Thoracic aorta (tissue), 2 donors: ENCODE data around the gene EXOSC9. TPM values are rescaled to one million over a fixed set of nuclear protein-coding genes. Genes with fewer than 3 reads are reported as not detected.

Experiments used
- ATAC-seq: fragments of 150-250 bp; one replicate; pipeline ENCODE4 v1.8.0; 2017; ENCODE audit warnings: low read depth; ENCODE audit not compliant: insufficient number of reproducible peaks, low FRiP score
- DNase-seq: peaks from one replicate; pipeline ENCODE4 v3.0.0-alpha.2; 2020; ENCODE audit warnings: low spot score
- H3K27ac ChIP-seq, 2 donors: fragments of 200-600 bp; sonication (generic); 1 replicate in 1 of 2; 2 replicates in 1 of 2; pipeline ENCODE4 v1.5.1; 2016; ENCODE audit warnings: mild to moderate bottlenecking in 2 of 2, moderate library complexity in 2 of 2
- H3K27me3 ChIP-seq: fragments of 200-600 bp; sonication (generic); replicated peaks from 2 replicates; pipeline ENCODE4 v1.6.0; 2016; ENCODE audit warnings: mild to moderate bottlenecking; ENCODE audit not compliant: insufficient read depth
- H3K36me3 ChIP-seq: fragments of 200-600 bp; sonication (generic); one replicate; pipeline ENCODE4 v1.5.1; 2016
- H3K4me1 ChIP-seq, 2 donors: fragments of 200-600 bp; sonication (generic); 1 replicate in 1 of 2; 2 replicates in 1 of 2; pipeline versions ENCODE4 v1.5.1 to v1.6.0; 2016; ENCODE audit warnings: low read depth in 2 of 2, mild to moderate bottlenecking in 1 of 2; ENCODE audit not compliant: control insufficient read depth in 1 of 2
- H3K4me3 ChIP-seq: fragments of 200-600 bp; sonication (generic); 2 replicates; pipeline ENCODE4 v1.5.1; 2016; ENCODE audit warnings: mild to moderate bottlenecking
- H3K9me3 ChIP-seq: fragments of 200-600 bp; sonication (generic); 2 replicates; pipeline ENCODE4 v1.5.1; 2016
- CTCF ChIP-seq: fragments of 200-600 bp; sonication (generic); IDR thresholded peaks from one replicate; pipeline ENCODE4 v1.5.1; 2019; ENCODE audit warnings: antibody characterized with exemption
- total RNA-seq, 2 donors: library from RNA; depleted of rRNA; stranded (reverse); fragments of >200 nt; gene quantifications; one replicate each; pipeline versions ENCODE4 v1.1.0 to v1.2.3, GENCODE V29; 2016

The EXOSC9 gene
- total RNA-seq, 2 donors from 2014 or later: 25.3 to 27.8 TPM

GRCh38 chr4:121860121-121860520 is 59.0 kb downstream of the EXOSC9 start:
- H3K4me3 ChIP-seq: no peak overlapping the region
- DNase-seq (no peak), ATAC-seq (no peak)
- no peaks in the 10 kb centered on the region for H3K27me3 ChIP-seq
- H3K36me3 ChIP-seq: peaks cover 17% of the 10 kb centered on the region
- TF ChIP-seq CTCF: no peak
- H3K4me1 ChIP-seq: no peaks in the 10 kb centered on the region
- no peaks in the 10 kb centered on the region for H3K9me3 ChIP-seq
- no peak overlapping the region for H3K27ac ChIP-seq

- Histone ChIP-seq H3K27me3 (no peaks in the 10 kb centered on the region), H3K36me3 (peaks cover 20% of the 10 kb centered on the region), H3K4me1 (no peaks in the 10 kb centered on the region), H3K4me3 (no peak overlapping the region), H3K9me3 (no peaks in the 10 kb centered on the region), H3K27ac (no peak overlapping the region)
- DNase-seq (no peak), ATAC-seq (no peak)
- TF ChIP-seq CTCF: no peak
Observed at GRCh38 chr4:121861426-121861825, 60.3 kb downstream of the EXOSC9 start.

GRCh38 chr4:121863799-121864198 is 62.7 kb downstream of the EXOSC9 start:
- Histone ChIP-seq H3K4me3 (no peak overlapping the region), H3K27ac (no peak overlapping the region), H3K27me3 (no peaks in the 10 kb centered on the region), H3K9me3 (no peaks in the 10 kb centered on the region), H3K36me3 (peaks cover 17% of the 10 kb centered on the region), H3K4me1 (peaks cover 0 to 1% of the 10 kb centered on the region in 2 donors)
- TF ChIP-seq CTCF: no peak
- no peak for DNase-seq
- no peak for ATAC-seq

Other genes with a start within 250 kb of the EXOSC9 start
- 100 to 1,000 TPM; 401 to 458 TPM for gene ANXA5, start 104.3 kb upstream of the EXOSC9 start, total RNA-seq
- gene SMIM43, start 36.2 kb upstream of the EXOSC9 start, total RNA-seq: not detected
- gene CCNA2, start 22.6 kb downstream of the EXOSC9 start, total RNA-seq: 1 to 10 TPM; 2.4 to 2.5 TPM
- gene BBS7, start 69.2 kb downstream of the EXOSC9 start, total RNA-seq: 10 to 100 TPM; 10.2 to 13.8 TPM
- under 1 TPM; 0.27 to 0.78 TPM for gene TRPC3, start 150.7 kb downstream of the EXOSC9 start, total RNA-seq